HG03520 (cell line): ENCODE data around the gene IGF2BP3.

Experiments used
- ATAC-seq: cut with Tn5 transposase; IDR thresholded peaks from one replicate; pipeline ENCODE4 v1.9.1; 2021; ENCODE audit warnings: mild to moderate bottlenecking, moderate library complexity; ENCODE audit not compliant: unreplicated experiment

Gene IGF2BP3

DNA sequence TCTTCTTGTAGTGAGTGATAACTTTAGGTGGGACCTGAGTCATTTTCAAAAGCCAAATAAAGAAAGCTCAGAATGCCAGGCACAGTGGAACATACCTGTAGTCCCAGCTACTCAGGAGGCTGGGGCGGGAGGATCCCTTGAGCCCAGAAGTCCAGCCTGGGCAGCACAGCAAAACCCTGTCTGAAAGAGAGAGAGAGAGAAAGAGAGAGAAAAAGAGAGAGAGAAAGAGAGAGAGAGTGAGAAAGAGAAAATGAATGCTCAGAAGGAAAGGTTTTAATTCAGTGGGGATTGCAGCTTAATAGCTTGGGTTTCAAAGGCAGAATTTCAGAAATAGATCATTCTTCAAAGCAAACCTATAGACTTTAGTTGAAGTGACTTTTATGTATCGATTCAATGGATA is 198.0 kb downstream of the IGF2BP3 start:
- no peak for ATAC-seq

DNA sequence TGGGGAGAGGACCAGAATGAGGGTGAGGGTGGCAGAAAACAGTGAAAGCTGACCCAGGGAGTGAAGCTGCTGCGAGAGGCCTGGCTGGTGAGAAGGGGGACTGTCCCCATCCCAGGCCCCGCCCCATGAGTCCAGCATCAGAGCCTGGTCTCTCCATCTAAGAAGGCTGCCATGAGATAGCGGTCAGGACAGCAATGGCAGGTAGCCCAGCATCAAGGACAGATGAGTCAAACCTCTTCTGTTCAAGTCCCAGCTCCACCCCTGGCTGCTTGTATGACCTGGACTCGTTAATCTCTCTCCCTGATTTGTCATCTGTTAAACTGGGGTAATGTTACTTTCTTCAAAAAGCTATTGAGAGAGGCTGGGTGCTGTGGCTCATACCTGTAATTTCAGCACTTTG is 201.5 kb downstream of the IGF2BP3 start:
- ATAC-seq, result no peak

DNA sequence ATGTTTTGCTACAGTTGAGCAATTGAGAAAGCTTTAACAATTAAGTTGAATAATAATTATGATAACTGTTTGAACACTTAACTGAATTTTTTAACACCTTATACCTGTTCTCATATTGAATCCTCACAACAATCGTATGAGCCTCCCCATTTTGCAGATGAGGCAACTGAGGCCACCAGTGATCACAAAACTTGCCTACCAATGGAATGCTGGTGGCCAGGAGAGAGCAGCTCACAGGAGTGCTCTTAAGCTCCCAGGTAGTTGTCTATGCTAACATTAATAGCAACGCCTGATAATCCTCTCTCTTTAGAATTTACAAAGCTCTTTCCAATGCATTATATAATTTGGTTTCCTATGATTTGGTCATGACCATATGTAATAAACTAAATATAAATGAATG is 202.1 kb downstream of the IGF2BP3 start:
- no peak for ATAC-seq

DNA sequence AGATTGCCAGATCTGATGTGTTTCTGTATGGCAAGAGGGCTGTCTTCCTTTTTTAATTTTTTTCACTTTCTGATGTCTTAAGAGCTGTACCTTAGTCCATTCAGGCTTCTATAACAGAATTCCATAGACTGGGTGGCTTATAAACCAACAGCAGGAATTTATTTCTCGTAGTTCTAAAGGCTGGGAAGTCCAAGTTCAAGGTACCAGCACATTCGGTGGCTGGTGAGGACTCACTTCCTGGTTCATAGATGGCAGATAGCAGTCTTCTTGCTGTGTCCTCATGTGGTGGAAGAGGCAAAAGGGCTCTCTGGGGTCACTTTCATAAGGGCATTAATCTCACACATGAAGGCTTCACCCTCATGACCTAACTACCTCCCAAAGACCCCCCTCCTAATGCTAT is 202.9 kb downstream of the IGF2BP3 start:
- no peak for ATAC-seq

DNA sequence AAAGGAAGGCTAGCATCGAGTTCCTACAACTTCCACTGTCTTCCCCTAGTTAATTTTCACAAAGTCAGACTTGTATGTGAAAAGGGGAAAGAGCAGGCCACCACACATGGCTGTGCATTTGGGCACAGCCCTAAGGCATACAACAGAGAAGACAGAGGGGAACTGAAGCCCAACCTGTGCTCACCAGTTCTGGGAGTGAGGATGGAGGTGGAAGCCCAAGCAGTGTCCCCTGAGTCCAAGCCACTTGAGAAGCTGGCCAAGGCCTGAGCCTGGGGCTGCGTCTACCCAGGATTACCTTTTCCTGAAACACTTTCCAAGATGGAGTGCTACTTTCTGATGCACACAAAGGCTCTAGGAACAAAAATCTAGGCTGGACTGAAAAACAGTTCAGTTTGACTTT is 203.4 kb downstream of the IGF2BP3 start:
- no peak for ATAC-seq

DNA sequence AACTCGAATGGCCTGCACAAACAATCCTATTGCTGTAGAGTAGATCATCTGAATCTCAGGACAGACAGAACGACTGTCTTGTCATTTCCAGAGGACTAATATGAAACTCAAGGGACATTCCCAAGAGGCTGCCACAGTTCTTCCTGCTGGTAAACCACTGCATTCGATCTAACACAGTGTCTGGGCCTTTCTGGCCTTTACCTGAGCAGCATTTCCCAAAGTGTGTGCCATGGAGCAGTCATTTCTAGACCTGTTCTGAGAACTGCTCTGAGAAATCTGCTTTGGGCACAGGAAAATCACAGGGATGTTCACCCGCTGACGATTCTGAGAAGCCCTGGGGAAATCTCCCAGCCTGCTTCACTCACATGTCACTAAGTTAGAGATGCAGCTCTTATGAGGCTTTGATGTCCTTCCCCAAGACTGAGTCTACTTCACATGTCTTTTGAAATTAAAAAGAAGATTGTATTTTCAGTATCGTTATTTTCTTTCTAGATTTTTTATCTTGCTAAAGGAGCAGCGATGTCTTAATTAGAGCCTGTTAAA is 205.3 kb downstream of the IGF2BP3 start:
- no peak for ATAC-seq

DNA sequence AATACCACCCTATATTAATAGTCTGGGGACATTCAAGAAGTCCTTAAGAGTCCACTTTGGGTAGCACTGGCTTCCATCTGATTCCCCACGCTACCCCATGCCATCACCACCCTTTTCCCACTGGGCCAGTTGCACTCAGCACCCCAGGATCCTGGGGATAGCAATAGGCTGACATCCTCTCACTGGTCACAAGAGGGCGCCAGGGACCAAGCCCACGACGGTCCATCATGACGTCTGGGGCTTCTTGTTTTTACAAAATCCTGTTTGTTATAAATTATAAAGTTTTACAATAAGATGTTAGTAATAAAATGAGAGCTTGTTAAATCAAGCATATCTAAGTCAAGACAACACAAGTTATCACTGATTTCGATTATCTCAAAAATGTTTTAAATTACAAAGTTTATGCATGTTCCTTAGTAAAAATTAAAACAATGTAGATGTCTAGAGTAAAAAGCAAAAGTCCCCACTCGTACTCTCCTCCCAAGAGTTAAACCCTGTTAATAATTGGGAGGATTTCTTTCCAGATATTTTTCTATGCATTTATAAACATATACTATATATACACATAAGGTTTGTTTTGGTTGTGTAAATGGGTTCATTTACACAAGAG is 208.3 kb downstream of the IGF2BP3 start:
- no peak for ATAC-seq

DNA sequence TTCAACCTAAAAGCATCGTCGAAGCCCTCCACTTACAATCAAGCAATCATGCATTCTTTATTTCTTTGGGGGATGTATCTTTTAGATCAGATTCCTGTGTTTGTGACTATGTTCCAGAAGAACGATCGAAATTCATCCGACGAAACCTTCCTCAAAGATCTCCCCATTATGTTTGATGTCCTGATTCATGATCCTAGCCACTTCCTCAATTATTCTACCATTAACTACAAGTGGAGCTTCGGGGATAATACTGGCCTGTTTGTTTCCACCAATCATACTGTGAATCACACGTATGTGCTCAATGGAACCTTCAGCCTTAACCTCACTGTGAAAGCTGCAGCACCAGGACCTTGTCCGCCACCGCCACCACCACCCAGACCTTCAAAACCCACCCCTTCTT is 209.9 kb downstream of the IGF2BP3 start:
- no peak for ATAC-seq
